Renal cortical epithelial cell (primary cell): ENCODE results near the gene CERK. TPM values are rescaled to one million over a fixed set of nuclear protein-coding genes. Genes with fewer than 3 reads are reported as not detected.

Experiments
- DNase-seq: peaks from one replicate; pipeline ENCODE4 v3.0.0-alpha.2; 2011; ENCODE audit warnings: low read depth
- total RNA-seq: library from RNA; depleted of rRNA; stranded (reverse); fragments of >200 nt; gene quantifications from 2 replicates; pipeline ENCODE4 v1.2.3, GENCODE V29; 2014

CERK gene
- total RNA-seq, 1 donor from 2014 or later = 25.9 TPM

DNA sequence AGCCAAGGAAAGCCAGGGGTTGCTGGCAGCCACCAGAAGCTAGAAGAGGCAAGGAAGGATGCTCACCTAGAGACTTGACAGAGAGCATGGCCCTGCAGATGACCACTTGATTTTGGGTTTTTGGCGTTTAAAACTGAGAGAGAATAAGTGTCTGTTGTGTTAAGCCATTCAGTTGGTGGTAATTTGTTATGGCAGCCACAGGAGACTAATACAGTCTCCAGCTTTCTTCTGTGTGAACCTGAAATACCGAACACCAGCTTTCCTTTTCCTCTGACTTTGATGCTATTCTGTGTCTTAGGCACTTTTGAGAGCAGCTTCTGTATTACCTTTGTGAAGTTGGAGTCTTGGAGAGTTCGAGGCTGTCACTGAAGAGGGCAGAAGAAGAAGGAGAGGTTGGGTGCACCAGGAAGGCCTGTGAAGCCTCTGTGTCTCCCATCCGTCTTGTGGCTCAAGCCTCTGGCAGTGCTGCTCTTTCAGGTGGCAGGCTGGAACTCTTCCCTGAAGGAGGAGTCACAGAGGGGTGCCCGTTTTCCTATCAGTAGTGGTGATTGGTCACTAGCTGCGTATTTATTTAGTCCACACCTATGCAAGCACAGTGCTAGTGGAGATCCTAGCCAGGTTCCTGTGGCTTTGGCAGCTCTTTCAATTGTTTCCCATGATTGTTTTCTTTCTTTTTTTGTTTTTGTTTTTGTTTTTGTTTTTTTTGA, 26.9 kb upstream of the CERK start:
- no peak for DNase-seq

DNA sequence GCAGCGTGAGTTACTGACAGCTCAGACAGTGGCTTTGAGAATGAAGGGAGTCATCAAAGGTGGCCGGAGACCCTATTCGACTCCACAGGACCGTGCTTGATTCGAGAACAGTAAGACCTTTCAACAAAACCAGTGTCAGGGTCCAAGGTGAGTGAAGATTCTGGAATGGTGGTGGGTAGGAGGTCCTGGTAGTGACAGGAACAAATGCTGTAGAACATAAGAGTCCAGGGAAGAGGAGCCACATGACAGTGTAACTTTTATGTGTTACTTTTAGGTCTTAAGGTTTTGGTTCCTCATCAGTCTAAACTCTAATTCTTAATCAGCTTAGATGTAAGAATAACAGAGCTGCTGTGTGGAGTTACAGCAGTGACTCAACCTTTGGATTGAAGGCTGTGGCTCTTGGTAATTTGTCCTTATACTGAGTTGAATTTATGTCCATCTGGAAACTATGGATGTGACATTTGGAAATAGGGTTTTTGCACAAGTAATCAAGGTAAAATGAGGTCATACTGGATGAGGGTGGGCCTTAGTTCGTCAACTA, 26.2 kb upstream of the CERK start:
- DNase-seq = no peak

DNA sequence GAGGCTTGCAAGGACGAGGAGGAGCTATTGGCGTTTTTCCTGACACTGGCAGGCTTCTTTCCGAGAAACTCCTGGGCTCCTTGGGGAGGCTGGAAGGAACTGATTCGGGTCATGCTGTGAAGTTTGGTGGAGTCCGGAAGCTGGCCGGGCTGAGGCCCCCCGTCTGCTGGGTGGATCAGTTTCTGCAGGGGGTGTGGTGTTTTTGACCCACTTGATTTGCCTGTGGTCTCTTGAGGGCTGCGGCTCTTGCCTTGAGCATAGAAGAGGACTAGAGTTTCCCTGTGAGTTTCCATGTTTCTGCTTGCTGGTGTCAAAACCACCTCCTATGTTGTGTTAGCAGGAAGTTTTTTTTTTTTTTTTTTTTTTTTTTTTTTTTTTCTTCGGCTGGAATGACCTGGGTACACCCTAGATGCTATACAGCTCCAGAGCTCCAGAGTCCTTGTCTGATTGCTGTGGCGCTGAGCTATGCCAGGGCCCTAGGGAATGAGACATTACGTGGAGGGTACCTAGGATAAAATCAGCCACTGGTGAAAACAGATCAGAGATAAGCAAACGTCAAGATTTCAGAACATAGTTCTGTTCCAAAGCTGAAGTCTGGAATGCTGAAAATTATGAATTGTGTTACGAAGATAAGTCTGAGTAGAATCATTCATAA, 25.1 kb upstream of the CERK start:
- no peak for DNase-seq

DNA sequence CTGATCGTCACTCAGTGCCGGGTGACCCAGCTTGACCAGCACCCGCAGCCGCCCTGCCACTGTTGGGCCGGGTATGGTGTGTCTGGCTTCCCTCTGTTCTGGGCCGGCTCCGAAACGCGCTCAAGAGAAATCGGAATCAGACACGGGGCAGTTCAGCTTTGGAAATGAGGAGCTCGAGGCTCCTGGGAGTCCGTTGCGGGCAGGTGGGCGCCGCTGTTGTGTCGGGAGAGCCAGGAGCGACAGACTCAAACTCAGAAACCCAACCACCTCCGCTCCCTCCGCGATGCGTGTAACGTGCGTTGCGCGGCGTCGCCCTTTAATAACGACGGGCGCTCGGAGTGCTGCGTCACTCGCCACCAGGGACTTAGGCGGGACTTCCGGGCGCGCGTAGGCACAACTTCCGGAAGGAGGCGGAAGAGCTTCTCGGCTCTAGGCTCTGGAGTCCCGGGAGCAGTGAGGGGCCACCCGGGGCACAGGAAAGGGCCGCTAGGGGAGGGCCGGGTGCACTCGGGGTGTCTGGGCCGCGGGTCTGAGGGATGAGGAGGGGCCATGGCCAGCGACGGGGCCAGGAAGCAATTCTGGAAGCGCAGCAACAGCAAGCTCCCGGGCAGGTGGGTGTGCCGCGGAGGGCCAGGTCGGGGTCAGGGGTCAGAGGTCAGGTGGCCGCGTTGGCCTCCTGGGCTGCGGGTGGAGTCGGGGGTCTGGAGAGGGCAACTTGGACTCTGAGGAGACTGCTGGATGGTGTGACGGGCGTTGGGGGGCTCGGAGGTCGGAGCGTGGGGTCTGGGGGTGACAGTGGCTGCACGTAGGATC, 24.4 kb upstream of the CERK start, which contains the start of gene TBC1D22A:
TBC1D22A (plus strand) TSS at position 413 of the 813 bp plus-strand sequence; CDS start at position 550, 137 bp downstream.
- DNase-seq = peak; percentile 78

DNA sequence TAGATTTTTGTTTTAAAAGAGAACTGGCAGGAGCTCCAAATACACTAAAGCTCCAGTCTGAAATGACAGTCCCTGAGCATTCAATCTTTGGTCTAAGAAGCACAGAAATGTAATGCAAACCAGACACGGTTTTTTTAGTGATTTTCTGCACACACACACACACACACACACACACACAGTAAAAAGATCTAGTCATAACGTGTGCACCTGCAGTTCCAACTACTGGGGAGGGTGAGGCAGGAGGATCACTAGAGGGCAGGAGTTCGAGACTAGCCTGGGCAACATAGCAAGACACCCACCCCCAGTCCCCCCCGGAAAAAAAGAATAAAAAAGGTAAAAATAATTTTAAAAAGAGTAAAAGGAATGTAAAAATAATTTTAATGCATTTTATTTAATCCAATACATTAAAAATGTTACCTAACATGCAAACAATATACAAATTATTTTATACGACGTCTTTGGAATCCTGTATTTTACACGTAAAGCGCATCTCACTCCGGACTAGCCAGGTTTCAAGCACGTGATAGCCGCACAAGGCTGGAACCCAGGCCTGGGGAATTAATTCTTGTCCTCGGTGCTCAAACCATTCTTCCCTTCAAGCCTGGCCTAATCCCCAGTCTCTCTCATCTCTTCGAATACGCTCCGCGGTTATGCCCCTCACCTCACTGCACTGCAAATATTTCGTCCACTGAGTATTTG, 23.6 kb upstream of the CERK start:
- DNase-seq = no peak

DNA sequence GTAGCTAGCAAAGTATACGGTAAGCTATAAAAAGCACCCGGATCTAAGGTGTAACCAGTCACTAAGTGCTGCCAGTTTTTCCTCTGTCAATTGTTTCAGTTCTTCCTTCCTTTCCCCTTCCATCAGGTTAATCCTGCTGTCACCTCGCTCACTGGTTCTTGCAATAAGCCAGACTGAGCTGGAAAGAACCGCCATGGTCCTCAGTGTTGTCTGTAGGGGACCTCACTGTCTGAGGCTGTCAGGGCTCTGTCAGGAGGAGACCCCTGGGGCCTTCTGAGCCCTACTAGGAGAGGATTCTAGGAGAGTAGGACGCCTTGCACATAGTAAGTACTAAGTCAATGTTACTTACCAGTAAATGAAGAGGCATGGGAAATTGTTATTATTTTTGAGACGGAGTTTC, 23.0 kb upstream of the CERK start:
- no peak for DNase-seq

DNA sequence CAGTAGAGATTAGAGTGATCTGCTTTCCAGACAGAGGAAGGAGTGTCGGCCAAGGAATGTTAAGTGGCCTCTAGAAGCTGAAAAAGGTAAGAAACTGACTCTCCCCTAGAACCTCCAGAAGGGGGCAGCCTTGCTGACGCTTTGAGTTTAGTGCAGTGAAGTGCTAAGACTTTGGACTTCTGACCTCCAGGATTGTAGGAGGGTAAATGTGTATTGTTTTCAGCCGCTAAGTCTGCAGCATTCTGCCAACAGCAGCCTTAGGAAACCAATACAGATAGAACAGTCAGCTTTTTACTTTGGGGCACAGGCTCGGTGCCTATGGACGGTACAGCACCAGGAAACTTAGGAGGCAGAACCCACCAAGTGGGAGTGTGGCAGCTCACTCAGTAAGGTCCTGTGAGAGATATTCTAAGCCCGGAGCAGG, 20.8 kb upstream of the CERK start:
- peak; percentile 84 for DNase-seq

DNA sequence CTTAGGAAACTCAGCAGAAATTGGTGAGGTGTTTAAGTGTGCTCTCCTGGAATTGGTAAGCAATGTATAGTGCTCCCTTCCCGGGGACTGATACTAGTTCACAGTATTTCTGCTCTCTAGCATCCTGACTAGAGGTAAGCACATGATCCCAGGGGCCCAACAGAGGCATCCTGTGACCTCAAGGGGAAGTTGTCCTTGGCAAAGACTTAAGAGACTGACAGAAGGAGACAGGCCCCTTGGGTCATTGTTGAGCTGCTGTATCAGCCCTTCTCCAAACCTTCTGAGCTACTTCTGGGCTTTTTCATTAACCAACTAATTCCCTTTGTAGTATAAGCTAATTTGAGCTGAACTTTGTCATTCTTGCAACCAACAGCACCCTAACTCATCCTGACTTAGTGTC, 20.1 kb upstream of the CERK start:
- DNase-seq = no peak

DNA sequence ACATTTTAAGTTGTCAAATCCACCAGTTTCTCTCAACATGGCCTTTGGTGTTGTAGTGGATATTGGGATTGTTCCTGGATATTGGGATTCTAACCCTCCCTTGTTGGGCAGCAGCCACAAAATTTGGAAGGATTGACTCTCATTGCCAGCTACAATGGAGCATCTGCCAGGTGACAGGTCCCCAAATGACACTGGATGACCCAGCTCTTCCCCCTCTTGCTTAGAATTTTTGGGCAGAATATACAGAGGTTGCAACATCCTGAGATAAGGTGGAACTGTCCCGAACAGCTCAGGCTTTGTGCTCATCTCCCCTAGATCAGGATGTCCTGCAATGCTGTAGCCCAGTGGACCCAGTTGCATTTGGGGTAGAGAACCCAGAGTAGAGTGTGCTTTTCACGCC, 19.1 kb upstream of the CERK start:
- no peak for DNase-seq

DNA sequence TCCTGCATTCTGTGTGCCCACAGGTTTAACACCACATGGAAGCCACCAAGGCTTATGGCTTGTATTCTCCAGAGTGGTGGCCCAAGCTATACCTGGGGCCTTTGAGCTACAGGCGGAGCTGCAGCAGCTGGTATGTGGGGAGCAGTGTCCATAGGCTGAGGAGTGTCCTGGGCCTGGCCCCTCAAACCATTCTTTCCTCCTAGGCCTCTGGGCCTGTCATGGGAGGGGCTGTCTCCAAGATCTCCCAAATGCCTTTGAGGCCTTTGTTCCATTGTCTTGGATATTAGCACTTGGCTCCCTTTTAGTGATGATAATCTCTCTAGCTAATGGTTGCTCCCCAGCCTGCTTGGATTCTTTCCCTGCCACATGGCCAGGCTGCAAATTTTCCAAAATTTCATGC, 18.0 kb upstream of the CERK start:
- no peak for DNase-seq

DNA sequence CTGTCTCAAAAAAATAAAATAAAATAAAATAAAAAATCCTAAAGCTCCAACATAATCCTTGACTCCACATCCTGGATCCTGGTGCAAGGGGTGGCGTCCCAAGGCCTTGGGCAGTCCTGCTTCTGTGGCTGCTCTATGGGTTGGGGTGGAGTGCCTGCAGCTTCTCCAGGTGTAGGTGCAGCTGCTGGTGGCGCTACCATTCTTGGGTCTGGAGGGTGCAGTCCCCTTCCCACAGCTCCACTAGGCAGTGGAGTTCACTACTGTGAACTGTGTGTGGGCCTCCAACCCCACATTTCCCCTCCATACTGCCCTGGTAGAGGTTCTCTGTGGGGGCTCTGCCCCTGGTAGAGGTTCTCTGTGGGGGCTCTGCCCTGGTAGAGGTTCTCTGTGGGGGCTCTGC, 17.5 kb upstream of the CERK start:
- no peak for DNase-seq

DNA sequence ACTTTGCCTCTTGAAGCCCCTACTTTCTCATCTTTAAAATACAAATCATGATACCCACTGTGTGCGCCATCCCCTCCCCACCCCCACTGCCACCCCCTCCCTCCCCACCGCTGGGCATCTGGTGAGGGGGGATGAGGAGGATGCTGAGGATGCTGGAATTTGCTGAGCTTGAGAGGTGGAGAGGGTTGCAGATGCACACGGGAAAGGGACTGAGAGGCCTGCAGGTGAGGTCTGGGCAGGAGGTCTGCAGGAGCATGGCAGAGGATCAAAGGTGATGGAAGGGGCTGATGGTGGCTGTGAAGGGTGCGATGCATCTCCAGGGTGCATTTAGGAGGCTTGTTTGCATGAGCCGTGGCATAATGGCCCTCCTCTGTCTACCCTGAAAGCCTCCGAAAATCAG, 16.8 kb upstream of the CERK start:
- DNase-seq = no peak

DNA sequence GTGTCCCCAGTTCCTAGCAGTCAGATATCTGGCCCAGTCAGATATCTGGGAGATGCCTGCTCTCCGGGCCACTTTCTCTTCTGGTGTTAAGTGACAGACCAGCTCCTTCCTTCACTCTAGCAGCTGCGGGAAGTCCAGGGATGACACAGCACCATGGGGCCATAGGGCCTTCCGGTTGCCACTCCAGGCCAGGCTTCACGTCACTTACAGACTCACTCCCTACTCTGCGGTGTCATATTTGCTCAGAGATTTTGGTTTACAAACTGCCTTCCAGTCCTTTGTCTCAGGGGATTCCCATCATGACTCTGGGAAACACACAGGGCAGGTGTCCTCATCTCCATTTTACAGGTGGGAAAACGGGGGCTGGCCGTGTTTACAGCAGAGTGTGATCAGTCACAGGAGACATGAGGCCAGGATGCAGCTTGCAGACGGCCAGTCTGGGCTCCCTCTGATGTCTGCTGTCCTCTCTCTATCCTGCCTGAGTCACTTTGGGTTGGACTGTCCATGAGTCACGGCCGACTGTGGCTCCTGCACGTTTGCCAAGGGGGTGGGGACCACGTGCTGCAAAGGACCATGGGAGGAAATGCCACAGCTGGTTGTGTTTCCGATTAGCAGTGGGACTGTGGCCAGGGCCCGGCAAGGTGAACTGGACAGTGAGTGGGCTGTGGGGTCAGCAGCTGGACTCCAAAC, 16.2 kb upstream of the CERK start:
- peak; percentile 90 for DNase-seq

DNA sequence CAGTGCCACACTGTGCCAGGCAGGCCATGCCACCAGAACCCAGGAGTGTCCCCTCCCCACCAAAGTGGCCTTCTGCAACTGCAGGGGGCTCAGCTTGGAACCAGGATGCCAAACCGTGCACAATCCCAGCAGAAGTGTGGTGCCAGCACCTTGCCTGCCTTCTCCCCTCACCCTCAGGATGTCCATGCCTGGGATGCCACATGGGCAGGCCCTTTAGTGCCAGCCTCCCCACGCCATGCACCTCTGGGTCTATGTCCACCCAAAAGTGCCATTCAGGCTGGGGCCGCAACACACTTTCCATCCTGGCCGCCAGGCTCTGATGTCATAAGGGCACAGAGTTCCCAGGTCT, 15.7 kb upstream of the CERK start:
- no peak for DNase-seq

DNA sequence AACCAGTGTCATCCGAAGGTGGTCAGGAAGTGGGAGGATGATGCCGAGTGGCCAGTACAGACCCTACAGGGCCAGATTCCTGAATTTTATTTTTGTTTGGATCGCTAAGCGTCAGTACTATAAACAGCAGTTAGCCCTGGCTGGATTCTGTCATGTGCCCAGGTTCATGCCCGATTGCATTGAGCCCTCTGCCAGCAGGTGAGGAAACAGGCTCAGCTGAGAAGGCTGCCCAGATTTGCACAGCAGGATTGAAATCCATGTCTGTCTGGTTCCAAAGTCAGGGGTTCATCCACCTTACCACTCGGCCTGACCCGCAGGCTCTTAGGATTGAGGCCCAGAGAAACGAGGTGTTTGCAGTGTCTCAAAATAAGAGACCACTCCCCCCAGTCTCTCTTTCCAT, 15.3 kb upstream of the CERK start:
- no peak for DNase-seq

DNA sequence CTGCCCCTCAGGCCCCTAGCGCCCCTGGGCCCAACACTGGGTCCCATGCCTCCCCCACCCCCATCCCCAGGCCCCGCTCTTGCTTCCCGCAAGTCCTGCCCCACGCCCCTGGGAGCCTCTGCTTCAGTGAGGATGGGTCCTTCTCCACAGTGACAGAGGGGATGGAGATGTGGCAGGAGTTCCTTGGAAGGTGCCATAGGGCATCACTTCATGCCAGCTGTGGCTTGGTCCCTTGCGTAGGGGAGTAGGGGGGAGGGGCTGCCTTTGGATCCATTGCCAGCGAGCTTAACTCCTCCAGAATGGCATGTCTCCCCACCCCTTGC, 14.9 kb upstream of the CERK start:
- DNase-seq = no peak

DNA sequence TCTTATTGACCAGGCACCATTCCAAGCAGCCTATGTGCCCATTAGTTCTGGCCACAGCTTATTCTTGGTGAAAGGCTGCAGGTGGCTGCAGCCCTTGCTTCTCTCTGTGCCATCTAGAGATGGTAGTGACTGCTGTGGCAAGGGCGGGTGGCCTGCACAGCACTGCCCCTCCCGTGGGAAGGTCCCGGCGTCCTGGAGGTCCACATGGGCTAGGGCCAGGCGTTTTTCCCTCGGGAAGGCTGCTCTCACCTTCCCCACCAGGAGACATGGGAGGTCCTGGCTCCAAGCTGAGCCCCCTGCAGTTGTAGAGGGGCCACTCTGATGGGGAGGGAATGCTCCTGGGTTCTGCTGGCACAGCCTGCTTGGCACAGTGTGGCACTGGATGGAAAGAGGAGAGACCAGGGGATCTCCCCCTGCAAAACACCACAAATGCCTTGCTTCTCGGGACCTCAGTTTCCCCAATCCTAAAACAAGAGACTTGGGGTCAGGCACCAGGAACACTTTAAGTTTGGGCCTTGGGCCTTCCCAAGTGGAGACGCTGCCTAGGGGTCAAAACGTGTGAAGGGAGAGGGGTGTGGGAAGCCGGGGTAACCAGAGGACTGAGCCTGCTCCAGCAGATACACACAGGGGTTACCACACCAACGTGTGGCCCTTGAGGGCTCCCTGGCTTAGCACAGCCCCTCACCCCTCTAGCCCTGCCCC, 14.4 kb upstream of the CERK start:
- no peak for DNase-seq

DNA sequence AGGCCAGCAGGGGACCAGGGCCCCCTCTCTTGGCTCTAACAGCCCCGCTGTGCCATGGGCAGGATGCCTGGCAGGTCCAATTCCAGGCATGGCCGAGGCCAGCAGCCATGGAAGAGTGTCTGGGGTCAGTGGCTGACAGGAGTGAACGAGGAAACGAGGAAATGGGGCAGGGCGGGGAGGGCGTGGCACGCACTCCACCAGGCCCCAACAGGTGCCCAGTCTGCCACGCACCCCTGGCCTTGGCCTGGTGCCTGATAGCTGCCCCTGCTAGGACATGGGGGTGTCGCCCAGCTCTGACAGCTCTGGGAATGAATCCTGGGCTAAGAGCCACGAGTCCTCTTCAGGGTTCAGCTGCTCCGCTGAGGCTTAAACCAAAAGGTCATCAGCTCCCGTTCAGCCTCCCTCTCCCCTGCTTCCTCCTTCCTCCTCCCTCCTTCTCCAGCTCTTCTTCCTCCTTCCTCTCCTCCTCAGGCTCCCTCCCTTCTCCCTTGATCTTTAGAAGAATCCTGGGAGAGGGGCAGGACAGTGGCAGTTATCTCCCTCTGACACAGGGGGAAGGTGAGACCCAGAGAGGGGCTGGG, 12.9 kb upstream of the CERK start:
- DNase-seq = no peak

DNA sequence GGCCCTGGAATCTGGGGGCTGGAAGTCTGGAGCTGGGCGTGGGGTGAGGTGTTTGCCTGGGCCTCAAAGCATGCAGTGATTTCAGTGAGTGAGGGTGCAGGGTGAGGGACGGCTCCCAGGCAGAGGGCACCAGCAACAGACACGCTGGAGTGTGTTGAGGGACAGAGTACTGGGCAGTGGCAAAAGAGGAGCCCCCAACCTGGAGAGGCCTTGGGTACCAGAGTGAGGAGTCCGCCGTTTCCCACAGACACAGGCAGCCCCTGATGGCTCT, 12.4 kb upstream of the CERK start:
- DNase-seq = no peak

DNA sequence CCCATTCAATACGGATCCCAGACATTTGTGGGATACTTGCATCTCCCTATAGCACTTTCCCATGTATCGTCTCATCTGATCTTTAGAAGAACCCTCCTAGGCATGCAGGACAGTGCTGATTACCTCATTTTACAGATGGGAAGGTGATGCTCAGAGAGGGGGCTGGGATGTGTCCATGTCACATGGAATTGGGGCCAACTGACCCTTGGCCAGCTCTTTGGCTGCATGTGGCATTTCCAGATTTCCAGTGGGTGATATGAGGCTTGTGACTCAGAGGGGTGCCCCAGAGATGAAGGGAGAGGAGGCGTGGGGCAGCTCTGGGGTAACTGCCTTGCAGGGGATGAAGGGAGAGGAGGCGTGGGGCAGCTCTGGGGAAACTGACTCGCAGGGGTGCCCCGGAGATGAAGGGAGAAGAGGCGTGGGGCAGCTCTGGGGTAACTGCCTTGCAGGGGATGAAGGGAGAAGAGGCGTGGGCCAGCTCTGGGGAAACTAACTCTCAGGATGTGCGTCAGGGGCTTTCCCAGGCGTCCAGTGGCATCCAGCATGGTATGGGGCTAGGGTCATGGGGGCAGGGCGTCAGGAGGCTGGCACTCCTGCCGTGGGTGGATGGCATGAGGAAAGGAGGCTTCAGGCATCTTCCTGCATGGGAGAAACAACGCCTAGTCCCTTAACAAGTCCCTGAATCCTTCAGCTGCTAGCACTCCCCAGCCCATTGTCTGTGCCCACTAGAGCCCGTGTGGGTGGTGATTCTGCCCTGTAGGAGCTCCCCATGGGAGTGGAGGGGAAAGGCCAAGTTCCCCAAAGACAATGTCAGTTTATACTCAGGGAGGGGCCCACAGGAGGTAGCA, 11.9 kb upstream of the CERK start:
- DNase-seq = no peak
